Activated CD4-positive, CD25-positive, alpha-beta regulatory T cell (primary cell): Measurements from ENCODE around the gene ZNF304.

Source experiments
- DNase-seq, 4 experiments: peaks; one replicate each; lab custom pipeline; 2025; lab: John Stamatoyannopoulos, UW

ZNF304 gene

GRCh38 chr19:57350877-57351805 is at the start of gene ZNF304:
Gene ZNF304, plus strand, starts transcription at chr19:57351271. Its CDS starts 394 bp downstream, at chr19:57351665.
- peak; percentile 41 to 67 (median 58) for DNase-seq

- DNase-seq = no peak
These were observed 49.0 kb upstream of the ZNF304 start for GRCh38 chr19:57302020-57302465.

- DNase-seq = no peak
These were observed 48.2 kb upstream of the ZNF304 start for GRCh38 chr19:57302727-57303401.

GRCh38 chr19:57305056-57305455 is 46.0 kb upstream of the ZNF304 start:
- no peak for DNase-seq

GRCh38 chr19:57308514-57308913 is 42.6 kb upstream of the ZNF304 start:
- no peak for DNase-seq

GRCh38 chr19:57310792-57311191 is 40.3 kb upstream of the ZNF304 start:
- DNase-seq = no peak

GRCh38 chr19:57314146-57314545 is 36.9 kb upstream of the ZNF304 start:
- no peak for DNase-seq

- no peak for DNase-seq
These were observed 33.6 kb upstream of the ZNF304 start for GRCh38 chr19:57317503-57317902.

GRCh38 chr19:57319869-57320179 is 31.2 kb upstream of the ZNF304 start:
- DNase-seq = no peak

GRCh38 chr19:57320180-57321084 is 30.6 kb upstream of the ZNF304 start, which contains the start of gene ZNF543:
Gene ZNF543, plus strand, starts transcription at chr19:57320472. Its CDS starts 382 bp downstream, at chr19:57320854.
- peak; percentile 74 to 80 (median 78) for DNase-seq

GRCh38 chr19:57321116-57321515 is 30.0 kb upstream of the ZNF304 start:
- no peak for DNase-seq

- no peak for DNase-seq
These were observed 29.3 kb upstream of the ZNF304 start for GRCh38 chr19:57321751-57322150.

- no peak for DNase-seq
These were observed 26.1 kb upstream of the ZNF304 start for GRCh38 chr19:57324992-57325391.

- DNase-seq = no peak
These were observed 23.1 kb upstream of the ZNF304 start for GRCh38 chr19:57327993-57328392.

- no peak for DNase-seq
These were observed 16.9 kb upstream of the ZNF304 start for GRCh38 chr19:57334191-57334590.

- no peak for DNase-seq
These were observed 12.2 kb upstream of the ZNF304 start for GRCh38 chr19:57338877-57339276.

GRCh38 chr19:57342582-57342981 is 8.5 kb upstream of the ZNF304 start:
- no peak for DNase-seq

GRCh38 chr19:57348136-57348535 is 2.9 kb upstream of the ZNF304 start:
- DNase-seq = no peak

- no peak for DNase-seq
These were observed 796 bp downstream of the ZNF304 start for GRCh38 chr19:57351867-57352266.

GRCh38 chr19:57355916-57356315 is 4.8 kb downstream of the ZNF304 start:
- no peak for DNase-seq

GRCh38 chr19:57357406-57357805 is 6.3 kb downstream of the ZNF304 start:
- DNase-seq = no peak

GRCh38 chr19:57359300-57359699 is 8.2 kb downstream of the ZNF304 start:
- DNase-seq = no peak
